DOHH2 (cell line): Measurements from ENCODE around the gene CPN2.

ENCODE experiments used
- H3F3A ChIP-seq: fragments of 200-600 bp; sonication (generic), shearing (Covaris generic); 2 replicates; pipeline ENCODE4 v1.6.0; 2016; ENCODE audit warnings: antibody characterized with exemption, mild to moderate bottlenecking; ENCODE audit not compliant: control insufficient read depth, insufficient read depth
- H3K27ac ChIP-seq: fragments of 200-600 bp; sonication (generic); 2 replicates; pipeline ENCODE4 v1.5.1; 2014; ENCODE audit warnings: low read depth, mild to moderate bottlenecking, low read length, moderate library complexity
- H3K27me3 ChIP-seq: fragments of 200-600 bp; sonication (generic); 2 replicates; pipeline ENCODE4 v1.6.1; 2014; ENCODE audit warnings: mild to moderate bottlenecking, low read length, mixed read lengths; ENCODE audit not compliant: control insufficient read depth
- H3K36me3 ChIP-seq: fragments of 200-600 bp; sonication (generic); 2 replicates; pipeline ENCODE4 v1.6.1; 2014; ENCODE audit warnings: mild to moderate bottlenecking, low read length, moderate library complexity, mixed read lengths; ENCODE audit not compliant: control insufficient read depth
- H3K4me1 ChIP-seq: fragments of 200-600 bp; sonication (generic); 2 replicates; pipeline ENCODE4 v1.6.1; 2014; ENCODE audit warnings: mild to moderate bottlenecking, low read length, mixed read lengths; ENCODE audit not compliant: control insufficient read depth
- H3K4me2 ChIP-seq: fragments of 200-600 bp; sonication (generic); 2 replicates; pipeline ENCODE4 v1.6.0; 2014; ENCODE audit warnings: mild to moderate bottlenecking, low read length, moderate library complexity
- H3K4me3 ChIP-seq: fragments of 200-600 bp; sonication (generic); 2 replicates; pipeline ENCODE4 v1.5.1; 2014; ENCODE audit warnings: mild to moderate bottlenecking, low read length, mixed read lengths
- H3K79me2 ChIP-seq: fragments of 200-600 bp; sonication (generic); 2 replicates; pipeline ENCODE4 v1.6.1; 2014; ENCODE audit warnings: mild to moderate bottlenecking, low read length, mixed read lengths; ENCODE audit not compliant: control insufficient read depth
- H3K9me2 ChIP-seq: fragments of 200-600 bp; sonication (generic); replicated peaks from 2 replicates; pipeline ENCODE4 v1.6.1; 2014; ENCODE audit warnings: mild to moderate bottlenecking, low read length, mixed read lengths; ENCODE audit not compliant: control insufficient read depth
- H3K9me3 ChIP-seq: fragments of 200-600 bp; sonication (generic); 2 replicates; pipeline ENCODE4 v1.6.1; 2014; ENCODE audit warnings: antibody characterized with exemption, low read length, mixed read lengths; ENCODE audit not compliant: control insufficient read depth, insufficient read depth
- H4K20me1 ChIP-seq: fragments of 200-600 bp; sonication (generic); 2 replicates; pipeline ENCODE4 v1.6.0; 2014; ENCODE audit warnings: low read depth, mild to moderate bottlenecking, antibody characterized with exemption, low read length, moderate library complexity; ENCODE audit not compliant: control insufficient read depth, insufficient read depth
- EZH2phosphoT487 ChIP-seq: fragments of 200-600 bp; sonication (generic); IDR thresholded peaks from 2 replicates; pipeline ENCODE4 v1.6.1; 2017; ENCODE audit warnings: borderline replicate concordance, mild to moderate bottlenecking, antibody characterized with exemption, low read length, moderate library complexity, mixed read lengths
- TF ChIP-seq, protein P1 (sequence below): fragments of 200-600 bp; sonication (generic); IDR thresholded peaks from one replicate; pipeline ENCODE4 v1.5.1; 2014; ENCODE audit warnings: antibody characterized with exemption, mild to moderate bottlenecking, low read depth, low read length; ENCODE audit not compliant: poor library complexity, severe bottlenecking

CPN2 gene

DNA sequence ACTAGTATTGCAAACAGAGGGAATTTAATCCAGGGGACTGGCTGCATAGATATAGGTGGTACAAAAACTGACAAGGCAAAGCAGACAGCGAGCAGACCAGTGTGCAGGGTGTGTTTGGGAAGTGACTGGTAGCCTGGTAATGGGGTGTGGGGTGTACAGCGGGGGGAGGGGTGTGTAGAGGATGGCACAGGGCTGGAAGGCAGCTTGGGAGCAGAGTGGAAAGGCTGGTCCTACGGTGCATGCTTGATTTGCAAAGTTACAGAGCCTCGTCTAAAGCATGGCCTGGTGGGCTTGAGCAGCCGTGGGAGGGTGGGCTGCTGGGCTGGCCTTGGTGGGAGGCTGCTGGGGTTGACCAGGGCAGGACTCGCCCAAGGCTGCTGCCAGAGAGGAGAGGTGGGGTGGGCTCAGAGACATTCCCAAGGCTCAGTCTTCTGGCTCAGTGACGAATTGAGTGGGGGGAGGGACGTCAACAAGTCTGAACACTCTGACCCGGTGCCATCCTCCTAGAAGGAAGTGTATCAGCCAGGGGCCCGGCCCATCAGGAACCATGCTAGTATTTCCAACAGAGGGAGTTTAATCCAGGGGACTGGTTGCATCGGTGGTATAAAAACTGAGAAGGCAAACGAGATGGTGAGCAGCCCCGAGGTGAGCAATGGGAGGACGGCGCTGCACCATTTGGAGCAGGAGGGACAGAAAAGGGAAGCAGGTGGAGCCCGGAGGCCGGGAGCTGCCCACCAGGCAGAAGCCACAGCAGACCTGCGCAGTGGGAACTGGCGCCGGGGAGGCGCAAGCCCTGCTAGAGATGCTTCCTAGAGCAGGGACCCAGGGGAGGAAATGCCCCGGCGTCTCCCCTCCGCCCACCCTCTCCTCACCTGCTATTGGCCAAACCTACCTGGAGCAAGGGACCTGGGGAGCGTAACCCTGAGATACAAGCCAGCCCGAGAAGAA, 29.2 kb downstream of the CPN2 start:
- no peaks in the 10 kb centered on the region for H3K4me1 ChIP-seq
- H3K9me3 ChIP-seq: peaks cover 36% of the 10 kb centered on the region
- H3K4me2 ChIP-seq: no peak overlapping the region
- no peaks in the 10 kb centered on the region for H3K36me3 ChIP-seq
- H3K4me3 ChIP-seq: no peak overlapping the region
- H3K9me2 ChIP-seq: no peaks in the 10 kb centered on the region
- H3K27me3 ChIP-seq: peaks cover 35% of the 10 kb centered on the region
- peaks cover 10% of the 10 kb centered on the region for H3F3A ChIP-seq
- H4K20me1 ChIP-seq: no peaks in the 10 kb centered on the region
- H3K27ac ChIP-seq: no peak overlapping the region
- H3K79me2 ChIP-seq: no peaks in the 10 kb centered on the region
- TF ChIP-seq, protein P1, sequence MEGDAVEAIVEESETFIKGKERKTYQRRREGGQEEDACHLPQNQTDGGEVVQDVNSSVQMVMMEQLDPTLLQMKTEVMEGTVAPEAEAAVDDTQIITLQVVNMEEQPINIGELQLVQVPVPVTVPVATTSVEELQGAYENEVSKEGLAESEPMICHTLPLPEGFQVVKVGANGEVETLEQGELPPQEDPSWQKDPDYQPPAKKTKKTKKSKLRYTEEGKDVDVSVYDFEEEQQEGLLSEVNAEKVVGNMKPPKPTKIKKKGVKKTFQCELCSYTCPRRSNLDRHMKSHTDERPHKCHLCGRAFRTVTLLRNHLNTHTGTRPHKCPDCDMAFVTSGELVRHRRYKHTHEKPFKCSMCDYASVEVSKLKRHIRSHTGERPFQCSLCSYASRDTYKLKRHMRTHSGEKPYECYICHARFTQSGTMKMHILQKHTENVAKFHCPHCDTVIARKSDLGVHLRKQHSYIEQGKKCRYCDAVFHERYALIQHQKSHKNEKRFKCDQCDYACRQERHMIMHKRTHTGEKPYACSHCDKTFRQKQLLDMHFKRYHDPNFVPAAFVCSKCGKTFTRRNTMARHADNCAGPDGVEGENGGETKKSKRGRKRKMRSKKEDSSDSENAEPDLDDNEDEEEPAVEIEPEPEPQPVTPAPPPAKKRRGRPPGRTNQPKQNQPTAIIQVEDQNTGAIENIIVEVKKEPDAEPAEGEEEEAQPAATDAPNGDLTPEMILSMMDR: no peak
- TF ChIP-seq EZH2phosphoT487: no peak

DNA sequence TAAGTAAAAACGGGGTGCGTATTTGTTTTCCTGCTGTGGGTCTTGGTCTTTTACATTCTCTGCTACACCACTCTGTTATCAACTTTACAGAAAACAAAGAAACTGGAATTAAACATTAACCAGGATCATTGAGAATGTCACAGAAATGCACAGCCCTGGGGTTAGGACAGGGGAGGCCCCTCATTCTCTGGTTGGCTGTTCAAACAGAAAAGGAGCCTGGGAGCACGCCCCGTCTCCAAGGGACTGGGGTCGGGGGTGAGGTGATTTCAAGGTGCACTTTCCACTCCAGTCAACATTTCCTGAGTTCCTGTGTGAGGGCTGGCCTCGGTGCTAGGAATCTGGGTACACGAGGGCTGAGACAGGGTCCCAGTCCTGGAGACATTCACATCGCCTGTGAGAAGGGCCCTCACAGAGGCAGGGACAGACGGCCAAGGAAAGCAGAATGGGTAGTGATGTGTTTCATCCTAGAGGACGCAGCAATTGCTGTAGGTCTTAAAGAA, 30.3 kb downstream of the CPN2 start:
- peaks cover 25% of the 10 kb centered on the region for H3K9me3 ChIP-seq
- no peak overlapping the region for H3K4me3 ChIP-seq
- H3K27ac ChIP-seq: no peak overlapping the region
- peaks cover 4% of the 10 kb centered on the region; the same call in 1 of the 2 replicates for H3F3A ChIP-seq
- no peaks in the 10 kb centered on the region for H4K20me1 ChIP-seq
- H3K4me2 ChIP-seq: no peak overlapping the region
- no peaks in the 10 kb centered on the region for H3K79me2 ChIP-seq
- H3K4me1 ChIP-seq: no peaks in the 10 kb centered on the region
- peaks cover 46% of the 10 kb centered on the region for H3K27me3 ChIP-seq
- no peaks in the 10 kb centered on the region for H3K9me2 ChIP-seq
- no peaks in the 10 kb centered on the region for H3K36me3 ChIP-seq
- TF ChIP-seq, protein P1: no peak
- TF ChIP-seq EZH2phosphoT487: no peak

DNA sequence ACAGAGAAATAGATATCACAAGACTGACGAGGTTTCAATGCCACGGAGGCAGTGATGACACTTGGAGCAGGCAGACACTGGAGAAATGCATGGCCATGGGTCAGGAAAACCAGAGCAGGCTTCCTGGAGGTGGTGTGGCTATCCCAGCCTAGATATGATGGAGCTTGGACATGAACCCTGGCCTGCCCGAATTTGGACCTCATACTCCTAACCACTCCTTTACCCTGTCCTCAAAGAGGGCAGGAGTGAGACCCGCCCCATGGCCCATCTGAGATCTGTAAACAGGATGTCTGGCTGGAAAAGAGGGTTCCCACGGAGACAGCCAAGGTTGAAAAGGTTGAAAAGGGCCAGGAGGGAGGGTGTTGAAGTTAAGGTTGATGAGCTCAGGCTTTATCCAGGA, 31.0 kb downstream of the CPN2 start:
- Histone ChIP-seq H3F3A (peaks cover 4% of the 10 kb centered on the region; the same call in 1 of the 2 replicates), H3K4me3 (no peak overlapping the region), H3K4me2 (no peak overlapping the region), H4K20me1 (no peaks in the 10 kb centered on the region), H3K27me3 (peaks cover 51% of the 10 kb centered on the region), H3K9me2 (no peaks in the 10 kb centered on the region), H3K9me3 (peaks cover 18% of the 10 kb centered on the region), H3K36me3 (no peaks in the 10 kb centered on the region), H3K79me2 (no peaks in the 10 kb centered on the region), H3K27ac (no peak overlapping the region), H3K4me1 (peaks cover 5% of the 10 kb centered on the region)
- no peak for TF ChIP-seq EZH2phosphoT487
- TF ChIP-seq, protein P1: no peak
